Mesendoderm (in vitro differentiated cells): Measurements from ENCODE around the gene HHIP.
A peak's percentile ranks its signal among the peaks of the same experiment; 100 is the strongest.

ENCODE experiments used
- DNase-seq: peaks from one replicate; pipeline ENCODE4 v3.0.0; 2013
- H2AK5ac ChIP-seq: 2 replicates; pipeline ENCODE4 v1.6.1; 2013; ENCODE audit warnings: low read length, inconsistent platforms
- H2BK120ac ChIP-seq: 2 replicates; pipeline ENCODE4 v1.6.1; 2013; ENCODE audit warnings: low read depth, mild to moderate bottlenecking, low read length, moderate library complexity, mixed read lengths
- H2BK15ac ChIP-seq: replicated peaks from 2 replicates; pipeline ENCODE4 v1.6.1; 2013; ENCODE audit warnings: low read depth, mild to moderate bottlenecking, moderate library complexity
- H2BK5ac ChIP-seq: 2 replicates; pipeline ENCODE4 v1.6.1; 2013; ENCODE audit warnings: low read length, inconsistent platforms
- H3K18ac ChIP-seq: 2 replicates; pipeline ENCODE4 v1.6.1; 2013; ENCODE audit warnings: mild to moderate bottlenecking, low read length, mixed read lengths
- H3K23ac ChIP-seq: one replicate; pipeline ENCODE4 v1.6.1; 2013; ENCODE audit warnings: low read length
- H3K27ac ChIP-seq: 2 replicates; pipeline ENCODE4 v1.5.1; 2013; ENCODE audit warnings: low read depth, mild to moderate bottlenecking, inconsistent platforms, low read length, moderate library complexity
- H3K27me3 ChIP-seq: 2 replicates; pipeline ENCODE4 v1.6.1; 2013; ENCODE audit warnings: low read length, control low read depth, mild to moderate bottlenecking, inconsistent platforms; ENCODE audit not compliant: insufficient read depth, poor library complexity
- H3K36me3 ChIP-seq: 2 replicates; pipeline ENCODE4 v1.6.1; 2013; ENCODE audit warnings: low read length, inconsistent platforms; ENCODE audit not compliant: control insufficient read depth, insufficient read depth
- H3K4ac ChIP-seq: one replicate; pipeline ENCODE4 v1.6.1; 2013; ENCODE audit warnings: low read depth, mild to moderate bottlenecking, low read length, moderate library complexity
- H3K4me1 ChIP-seq: 2 replicates; pipeline ENCODE4 v1.6.1; 2013; ENCODE audit warnings: low read depth, low read length, inconsistent platforms; ENCODE audit not compliant: control insufficient read depth
- H3K4me2 ChIP-seq: 2 replicates; pipeline ENCODE4 v1.6.1; 2013; ENCODE audit warnings: low read length
- H3K4me3 ChIP-seq: 2 replicates; pipeline ENCODE4 v1.5.1; 2013; ENCODE audit warnings: mild to moderate bottlenecking, low read length
- H3K56ac ChIP-seq: one replicate; pipeline ENCODE4 v1.6.1; 2013; ENCODE audit warnings: low read length
- H3K79me1 ChIP-seq: 2 replicates; pipeline ENCODE4 v1.6.1; 2013; ENCODE audit warnings: low read length, inconsistent platforms
- H3K79me2 ChIP-seq: 2 replicates; pipeline ENCODE4 v1.6.1; 2013; ENCODE audit warnings: mild to moderate bottlenecking, low read length; ENCODE audit not compliant: control insufficient read depth, insufficient read depth
- H3K9ac ChIP-seq: 2 replicates; pipeline ENCODE4 v1.6.1; 2013; ENCODE audit warnings: low read length, inconsistent platforms
- H4K5ac ChIP-seq: one replicate; pipeline ENCODE4 v1.6.1; 2013; ENCODE audit warnings: low read length
- H4K8ac ChIP-seq: one replicate; pipeline ENCODE4 v1.6.1; 2013; ENCODE audit warnings: low read depth, mild to moderate bottlenecking, control low read depth, low read length, moderate library complexity
- WGBS: extraction: QIAGEN DNeasy Blood & Tissue Kit; methylation state at CpG from one replicate; pipeline ENCODE4 v1.1.7; 2013; ENCODE audit warnings: low lambda C conversion rate, missing lambda C conversion rate; ENCODE audit not compliant: insufficient coverage; ENCODE audit errors: extremely low coverage; 5-methylcytosine and 5-hydroxymethylcytosine counted together

Gene HHIP

DNA sequence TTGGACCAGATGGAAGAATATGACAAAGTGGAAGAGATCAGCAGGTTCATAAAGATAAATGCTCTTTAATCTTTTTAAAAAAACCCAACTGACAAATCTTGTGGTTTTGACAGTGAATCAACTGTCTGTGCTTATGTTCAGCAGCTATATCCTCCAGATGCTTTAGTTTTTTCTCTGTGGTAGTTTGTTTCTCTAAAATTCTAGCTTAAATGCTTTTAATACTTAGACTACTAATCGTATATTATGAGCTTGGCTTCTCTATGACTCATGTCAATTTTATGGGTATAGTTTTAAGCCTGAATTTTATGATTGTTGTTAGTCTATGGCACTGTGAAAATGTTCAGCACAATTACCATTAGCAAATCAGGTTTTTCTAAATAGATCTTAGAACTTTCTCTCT lies 12.9 kb downstream of the HHIP start:
- no peak overlapping the region for H3K4me2 ChIP-seq
- no peak overlapping the region for H2AK5ac ChIP-seq
- H3K4me1 ChIP-seq: no peaks in the 10 kb centered on the region
- no peak overlapping the region for H3K4ac ChIP-seq
- H2BK120ac ChIP-seq: no peak overlapping the region
- no peak overlapping the region for H4K8ac ChIP-seq
- H3K18ac ChIP-seq: no peak overlapping the region
- no peak overlapping the region for H4K5ac ChIP-seq
- H3K79me1 ChIP-seq: no peaks in the 10 kb centered on the region
- H3K4me3 ChIP-seq: no peak overlapping the region
- H3K27ac ChIP-seq: no peak overlapping the region
- no peaks in the 10 kb centered on the region for H3K27me3 ChIP-seq
- H3K23ac ChIP-seq: no peak overlapping the region
- no peaks in the 10 kb centered on the region for H3K36me3 ChIP-seq
- no peak overlapping the region for H3K56ac ChIP-seq
- no peak overlapping the region for H2BK15ac ChIP-seq
- H3K79me2 ChIP-seq: no peaks in the 10 kb centered on the region
- H3K9ac ChIP-seq: no peak overlapping the region
- DNase-seq: no peak
- no CpG with 5 or more reads among the region's 1 CpG for WGBS
- H2BK5ac ChIP-seq: no peak overlapping the region

DNA sequence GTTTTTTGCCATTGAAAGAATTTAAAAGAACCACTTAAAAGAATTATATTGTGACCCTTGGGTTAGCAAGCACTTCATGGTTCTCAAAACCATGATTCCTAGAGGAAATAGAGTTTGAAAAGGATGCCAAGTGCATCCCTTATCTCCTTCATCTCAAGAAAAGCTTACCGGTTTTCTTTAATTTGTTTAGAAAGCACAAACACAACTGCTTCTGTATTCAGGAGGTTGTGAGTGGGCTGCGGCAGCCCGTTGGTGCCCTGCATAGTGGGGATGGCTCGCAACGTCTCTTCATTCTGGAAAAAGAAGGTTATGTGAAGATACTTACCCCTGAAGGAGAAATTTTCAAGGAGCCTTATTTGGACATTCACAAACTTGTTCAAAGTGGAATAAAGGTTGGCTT lies 13.5 kb downstream of the HHIP start:
- Histone ChIP-seq H4K5ac (no peak overlapping the region), H2AK5ac (no peak overlapping the region), H3K18ac (no peak overlapping the region), H3K79me2 (no peaks in the 10 kb centered on the region), H3K27ac (no peak overlapping the region), H3K27me3 (no peaks in the 10 kb centered on the region), H3K4me2 (no peak overlapping the region), H3K56ac (no peak overlapping the region), H2BK120ac (no peak overlapping the region), H3K4me1 (no peaks in the 10 kb centered on the region), H2BK5ac (no peak overlapping the region), H2BK15ac (no peak overlapping the region), H3K4me3 (no peak overlapping the region), H3K79me1 (no peaks in the 10 kb centered on the region), H3K4ac (no peak overlapping the region), H4K8ac (no peak overlapping the region), H3K36me3 (no peaks in the 10 kb centered on the region), H3K23ac (no peak overlapping the region), H3K9ac (no peak overlapping the region)
- no peak for DNase-seq
- no CpG with 5 or more reads among the region's 5 CpGs for WGBS

DNA sequence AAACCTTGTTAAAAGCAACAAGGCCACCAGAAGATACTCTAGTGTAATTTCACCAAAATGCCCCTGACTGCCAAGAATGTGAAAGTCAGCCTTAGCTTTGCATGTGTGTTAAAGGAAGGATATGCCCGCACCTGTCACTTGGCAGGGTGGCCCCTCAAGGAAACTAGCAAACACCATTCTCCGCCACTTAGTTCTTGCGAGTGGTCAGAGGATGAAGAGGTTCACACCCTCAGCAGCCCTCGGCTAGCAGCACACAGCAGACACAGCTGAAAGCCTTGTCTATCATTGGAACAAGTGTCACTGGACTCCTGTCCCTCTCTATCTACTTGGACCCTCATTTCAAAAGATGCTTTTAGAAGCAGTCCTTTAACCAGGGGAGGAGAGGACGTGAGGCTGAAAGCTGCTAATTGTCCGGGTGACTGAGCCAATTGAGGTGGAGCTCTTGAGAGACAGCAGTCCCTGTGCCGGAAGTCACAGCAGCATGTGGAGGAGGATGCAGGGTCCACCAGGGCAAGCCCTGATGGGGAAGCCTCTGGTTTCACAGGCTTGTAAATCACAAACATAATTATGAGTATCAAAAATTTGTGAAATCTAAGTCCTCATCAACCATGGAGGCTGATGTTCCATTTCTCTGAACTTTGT lies 18.0 kb downstream of the HHIP start:
- Histone ChIP-seq H3K23ac (no peak overlapping the region), H2BK15ac (no peak overlapping the region), H3K79me1 (no peaks in the 10 kb centered on the region), H3K27ac (no peak overlapping the region), H3K4me3 (no peak overlapping the region), H2BK5ac (no peak overlapping the region), H3K36me3 (no peaks in the 10 kb centered on the region), H3K4me1 (no peaks in the 10 kb centered on the region), H3K9ac (no peak overlapping the region), H4K5ac (no peak overlapping the region), H3K18ac (no peak overlapping the region), H3K4ac (no peak overlapping the region), H3K79me2 (no peaks in the 10 kb centered on the region), H3K27me3 (no peaks in the 10 kb centered on the region), H3K56ac (no peak overlapping the region), H4K8ac (no peak overlapping the region), H2BK120ac (no peak overlapping the region), H2AK5ac (no peak overlapping the region), H3K4me2 (no peak overlapping the region)
- no peak for DNase-seq
- no CpG with 5 or more reads among the region's 7 CpGs for WGBS

DNA sequence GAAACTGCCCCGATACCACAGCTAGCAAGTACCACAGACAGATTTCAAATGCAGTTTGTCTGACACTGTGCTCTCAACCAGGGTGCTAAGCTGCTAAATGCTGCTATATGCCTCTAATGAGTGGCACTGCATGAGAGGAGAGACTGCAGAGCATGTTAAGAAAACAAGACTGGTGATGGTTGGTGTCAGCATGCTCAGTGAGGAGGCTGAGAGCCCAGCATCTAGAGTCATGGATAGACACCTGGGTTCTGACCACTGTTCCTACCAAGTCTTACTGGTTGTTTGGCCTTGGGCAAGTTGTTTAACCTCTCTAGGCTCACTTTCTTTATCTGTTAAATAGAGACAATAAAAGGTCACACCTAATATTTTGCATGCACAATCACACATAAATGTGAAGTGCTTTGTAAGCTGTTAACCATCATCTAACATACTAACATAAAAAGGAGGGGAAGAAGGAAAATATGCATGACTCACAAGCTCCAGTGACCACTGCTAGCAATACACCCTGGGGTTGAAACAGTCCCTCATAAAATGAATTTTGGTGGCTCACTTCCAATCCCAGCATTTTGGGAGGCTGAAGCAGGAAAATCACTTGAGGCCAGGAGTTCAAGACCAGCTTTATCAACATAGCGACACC lies 20.7 kb downstream of the HHIP start:
- Histone ChIP-seq H2BK15ac (no peak overlapping the region), H4K5ac (no peak overlapping the region), H3K79me2 (no peaks in the 10 kb centered on the region), H3K4ac (no peak overlapping the region), H3K4me2 (no peak overlapping the region), H2BK5ac (no peak overlapping the region), H2BK120ac (no peak overlapping the region), H4K8ac (no peak overlapping the region), H3K4me1 (no peaks in the 10 kb centered on the region), H3K79me1 (no peaks in the 10 kb centered on the region), H3K27me3 (no peaks in the 10 kb centered on the region), H3K56ac (no peak overlapping the region), H3K27ac (no peak overlapping the region), H3K9ac (no peak overlapping the region), H2AK5ac (no peak overlapping the region), H3K4me3 (no peak overlapping the region), H3K36me3 (no peaks in the 10 kb centered on the region), H3K18ac (no peak overlapping the region), H3K23ac (no peak overlapping the region)
- DNase-seq: peak; percentile 33
- WGBS: no CpG with 5 or more reads among the region's 2 CpGs

DNA sequence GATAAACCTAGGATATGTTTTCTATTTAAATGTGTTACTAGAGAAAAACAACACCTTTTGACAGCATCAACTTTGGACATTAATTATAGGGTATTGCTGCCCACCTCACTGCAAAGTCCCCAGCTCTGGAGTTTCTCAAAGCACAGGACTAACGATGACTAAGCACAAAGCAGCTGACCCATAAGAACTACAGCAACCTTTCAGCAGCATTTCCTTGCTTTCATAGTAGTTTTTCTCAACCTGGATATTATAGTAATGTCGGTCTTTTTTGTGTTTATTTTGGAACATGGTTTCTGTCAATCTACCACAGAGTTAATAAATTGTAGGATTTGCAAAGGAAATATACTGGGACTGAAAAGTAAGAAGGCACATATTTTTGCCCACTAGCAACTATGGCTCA lies 21.5 kb downstream of the HHIP start:
- Histone ChIP-seq H4K5ac (no peak overlapping the region), H3K4ac (no peak overlapping the region), H3K4me2 (no peak overlapping the region), H3K36me3 (no peaks in the 10 kb centered on the region), H3K9ac (no peak overlapping the region), H2BK15ac (no peak overlapping the region), H4K8ac (no peak overlapping the region), H3K4me1 (no peaks in the 10 kb centered on the region), H3K18ac (no peak overlapping the region), H3K4me3 (no peak overlapping the region), H3K23ac (no peak overlapping the region), H3K27me3 (no peaks in the 10 kb centered on the region), H2BK120ac (no peak overlapping the region), H2AK5ac (no peak overlapping the region), H2BK5ac (no peak overlapping the region), H3K79me1 (no peaks in the 10 kb centered on the region), H3K27ac (no peak overlapping the region), H3K79me2 (no peaks in the 10 kb centered on the region), H3K56ac (no peak overlapping the region)
- no peak for DNase-seq
- WGBS: no CpG with 5 or more reads among the region's 2 CpGs

DNA sequence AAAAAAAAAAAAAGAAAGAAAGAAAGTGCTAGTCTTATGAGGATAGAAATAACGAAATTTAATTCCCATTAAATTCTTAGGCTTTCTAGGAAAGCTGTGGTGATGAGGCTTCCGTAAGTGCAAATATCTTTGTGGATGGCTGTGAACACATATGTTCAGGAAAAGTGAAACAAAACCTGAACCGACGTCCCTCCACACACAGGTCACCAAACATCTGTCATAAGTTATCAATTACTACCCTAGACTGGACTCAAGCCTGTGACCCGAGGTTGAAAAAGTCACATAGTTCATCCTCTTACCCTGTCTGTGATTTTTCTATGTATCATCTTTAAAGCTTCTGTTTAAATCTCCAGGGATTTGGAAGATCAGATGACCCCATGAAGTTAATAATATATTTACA lies 24.8 kb downstream of the HHIP start:
- H2BK15ac ChIP-seq: no peak overlapping the region
- H3K23ac ChIP-seq: no peak overlapping the region
- DNase-seq: no peak
- no peaks in the 10 kb centered on the region for H3K27me3 ChIP-seq
- H2AK5ac ChIP-seq: no peak overlapping the region
- H2BK120ac ChIP-seq: no peak overlapping the region
- H3K4me3 ChIP-seq: no peak overlapping the region
- no CpG with 5 or more reads among the region's 5 CpGs for WGBS
- no peak overlapping the region for H3K56ac ChIP-seq
- no peaks in the 10 kb centered on the region for H3K36me3 ChIP-seq
- no peak overlapping the region for H3K18ac ChIP-seq
- no peak overlapping the region for H4K5ac ChIP-seq
- H3K27ac ChIP-seq: no peak overlapping the region
- H3K4me2 ChIP-seq: no peak overlapping the region
- H3K9ac ChIP-seq: no peak overlapping the region
- no peaks in the 10 kb centered on the region for H3K4me1 ChIP-seq
- no peaks in the 10 kb centered on the region for H3K79me2 ChIP-seq
- no peak overlapping the region for H2BK5ac ChIP-seq
- no peaks in the 10 kb centered on the region for H3K79me1 ChIP-seq
- H3K4ac ChIP-seq: no peak overlapping the region
- H4K8ac ChIP-seq: no peak overlapping the region
